HG03565 (cell line): Measurements from ENCODE around the gene SMS.
"Not testable (repeated sequence)": the region's sequence is repeated elsewhere in the genome, so short reads cannot be mapped to it uniquely, and the experiment has no call there.

ENCODE experiments used
- ATAC-seq: cut with Tn5 transposase; IDR thresholded peaks from one replicate; pipeline ENCODE4 v1.9.1; 2021; ENCODE audit warnings: mild to moderate bottlenecking, moderate library complexity; ENCODE audit not compliant: unreplicated experiment

The SMS gene

GRCh38 chrX:21950557-21950956 lies 10.0 kb downstream of the SMS start:
- not testable (repeated sequence) for ATAC-seq

- ATAC-seq: no peak
These were observed 12.1 kb downstream of the SMS start for GRCh38 chrX:21952624-21953023.

- not testable (repeated sequence) for ATAC-seq
These were observed 12.8 kb downstream of the SMS start for GRCh38 chrX:21953195-21953830.

- ATAC-seq: no peak
These were observed 15.1 kb downstream of the SMS start for GRCh38 chrX:21955403-21956189.

- ATAC-seq: no peak
These were observed 16.3 kb downstream of the SMS start for GRCh38 chrX:21956783-21957182.

- ATAC-seq: no peak
These were observed 17.7 kb downstream of the SMS start for GRCh38 chrX:21958187-21958586.

- no peak for ATAC-seq
These were observed 18.4 kb downstream of the SMS start for GRCh38 chrX:21958916-21959315.

GRCh38 chrX:21959362-21960051 lies 19.0 kb downstream of the SMS start:
- ATAC-seq: no peak

- no peak for ATAC-seq
These were observed 20.3 kb downstream of the SMS start for GRCh38 chrX:21960569-21961541.

GRCh38 chrX:21962361-21962760 lies 21.9 kb downstream of the SMS start:
- no peak for ATAC-seq

GRCh38 chrX:21963269-21963668 lies 22.8 kb downstream of the SMS start:
- no peak for ATAC-seq

GRCh38 chrX:21963731-21964405 lies 23.4 kb downstream of the SMS start:
- ATAC-seq: no peak

GRCh38 chrX:21966866-21967265 lies 26.4 kb downstream of the SMS start:
- no peak for ATAC-seq

- ATAC-seq: no peak
These were observed 27.8 kb downstream of the SMS start for GRCh38 chrX:21968333-21968732.

GRCh38 chrX:21970326-21970725 lies 29.8 kb downstream of the SMS start:
- ATAC-seq: no peak

- ATAC-seq: no peak
These were observed 31.5 kb downstream of the SMS start for GRCh38 chrX:21972046-21972445.

- ATAC-seq: no peak
These were observed 32.2 kb downstream of the SMS start for GRCh38 chrX:21972721-21973120.

- ATAC-seq: no peak
These were observed 33.0 kb downstream of the SMS start for GRCh38 chrX:21973321-21974010.

- peak; percentile 47 for ATAC-seq
These were observed 33.5 kb downstream of the SMS start for GRCh38 chrX:21974011-21974385.

GRCh38 chrX:21975242-21975641 lies 34.7 kb downstream of the SMS start:
- no peak for ATAC-seq
